ENCODE results near the gene ADM2. TPM values are rescaled to one million over a fixed set of nuclear protein-coding genes. Genes with fewer than 3 reads are reported as not detected.

The ADM2 gene
- total and polyA plus RNA-seq, 2 of the 13 experiments (the other 11 are each of a cell fraction or from before 2014, with no cell fraction given) = 1.2 to 3.0 TPM

DNA sequence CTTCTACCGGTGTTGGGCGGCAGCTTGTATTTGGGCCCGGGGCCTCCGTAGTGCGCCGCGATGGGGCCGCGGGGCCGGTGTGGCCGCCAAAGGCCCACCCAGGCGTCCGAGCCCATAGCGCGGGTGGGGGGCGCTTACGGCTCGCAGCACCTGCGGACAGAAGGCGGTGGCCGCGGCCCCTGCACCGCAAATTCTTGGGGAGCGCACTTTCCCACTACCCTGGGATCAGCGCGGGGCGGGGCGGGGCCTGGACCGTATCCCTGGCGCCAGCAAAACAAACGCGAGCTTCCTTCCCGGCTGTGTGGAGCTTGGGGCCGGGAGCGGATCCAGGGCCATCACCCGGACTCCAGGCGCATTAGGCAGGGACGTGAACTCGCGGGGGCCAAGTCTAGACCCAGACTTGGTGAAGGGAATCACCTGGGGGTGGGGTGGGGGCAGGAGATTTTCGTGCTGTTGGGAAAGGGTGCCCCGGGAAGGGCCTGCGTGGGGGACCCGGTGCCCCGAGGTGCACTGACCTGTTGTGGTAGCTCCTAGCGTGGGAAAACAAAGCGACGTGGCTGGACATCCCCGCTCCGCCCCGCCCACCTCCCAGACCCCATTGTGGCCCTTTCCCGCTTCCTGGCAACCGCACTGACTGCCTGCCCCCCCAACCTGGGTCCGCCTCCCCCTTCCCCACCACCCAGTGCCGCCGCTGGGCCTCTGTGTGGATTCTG, 50.8 kb downstream of the ADM2 start (continued):
- TF ChIP-seq GRHL1 (CRISPR knock-in tag; conservative IDR thresholded peaks at IDR 0.05) = no peak
- no peak; the same call in 1 of the 2 replicates for TF ChIP-seq ZNF703 (CRISPR knock-in tag; IDR thresholded peaks at IDR 0.05; ENCODE audit: borderline replicate concordance)
- TF ChIP-seq HCFC1 (IDR thresholded peaks at IDR 0.05; ENCODE audit: low read depth, low read length) = no peak
- no peak for TF ChIP-seq MEIS2 (CRISPR knock-in tag; IDR thresholded peaks at IDR 0.05)
- TF ChIP-seq, protein P1, sequence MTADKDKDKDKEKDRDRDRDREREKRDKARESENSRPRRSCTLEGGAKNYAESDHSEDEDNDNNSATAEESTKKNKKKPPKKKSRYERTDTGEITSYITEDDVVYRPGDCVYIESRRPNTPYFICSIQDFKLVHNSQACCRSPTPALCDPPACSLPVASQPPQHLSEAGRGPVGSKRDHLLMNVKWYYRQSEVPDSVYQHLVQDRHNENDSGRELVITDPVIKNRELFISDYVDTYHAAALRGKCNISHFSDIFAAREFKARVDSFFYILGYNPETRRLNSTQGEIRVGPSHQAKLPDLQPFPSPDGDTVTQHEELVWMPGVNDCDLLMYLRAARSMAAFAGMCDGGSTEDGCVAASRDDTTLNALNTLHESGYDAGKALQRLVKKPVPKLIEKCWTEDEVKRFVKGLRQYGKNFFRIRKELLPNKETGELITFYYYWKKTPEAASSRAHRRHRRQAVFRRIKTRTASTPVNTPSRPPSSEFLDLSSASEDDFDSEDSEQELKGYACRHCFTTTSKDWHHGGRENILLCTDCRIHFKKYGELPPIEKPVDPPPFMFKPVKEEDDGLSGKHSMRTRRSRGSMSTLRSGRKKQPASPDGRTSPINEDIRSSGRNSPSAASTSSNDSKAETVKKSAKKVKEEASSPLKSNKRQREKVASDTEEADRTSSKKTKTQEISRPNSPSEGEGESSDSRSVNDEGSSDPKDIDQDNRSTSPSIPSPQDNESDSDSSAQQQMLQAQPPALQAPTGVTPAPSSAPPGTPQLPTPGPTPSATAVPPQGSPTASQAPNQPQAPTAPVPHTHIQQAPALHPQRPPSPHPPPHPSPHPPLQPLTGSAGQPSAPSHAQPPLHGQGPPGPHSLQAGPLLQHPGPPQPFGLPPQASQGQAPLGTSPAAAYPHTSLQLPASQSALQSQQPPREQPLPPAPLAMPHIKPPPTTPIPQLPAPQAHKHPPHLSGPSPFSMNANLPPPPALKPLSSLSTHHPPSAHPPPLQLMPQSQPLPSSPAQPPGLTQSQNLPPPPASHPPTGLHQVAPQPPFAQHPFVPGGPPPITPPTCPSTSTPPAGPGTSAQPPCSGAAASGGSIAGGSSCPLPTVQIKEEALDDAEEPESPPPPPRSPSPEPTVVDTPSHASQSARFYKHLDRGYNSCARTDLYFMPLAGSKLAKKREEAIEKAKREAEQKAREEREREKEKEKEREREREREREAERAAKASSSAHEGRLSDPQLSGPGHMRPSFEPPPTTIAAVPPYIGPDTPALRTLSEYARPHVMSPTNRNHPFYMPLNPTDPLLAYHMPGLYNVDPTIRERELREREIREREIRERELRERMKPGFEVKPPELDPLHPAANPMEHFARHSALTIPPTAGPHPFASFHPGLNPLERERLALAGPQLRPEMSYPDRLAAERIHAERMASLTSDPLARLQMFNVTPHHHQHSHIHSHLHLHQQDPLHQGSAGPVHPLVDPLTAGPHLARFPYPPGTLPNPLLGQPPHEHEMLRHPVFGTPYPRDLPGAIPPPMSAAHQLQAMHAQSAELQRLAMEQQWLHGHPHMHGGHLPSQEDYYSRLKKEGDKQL (CRISPR knock-in tag; IDR thresholded peaks at IDR 0.05; ENCODE audit: low read depth) = no peak
- no peak for TF ChIP-seq DRAP1 (CRISPR knock-in tag; IDR thresholded peaks at IDR 0.05)
- no peak for TF ChIP-seq HOXA3 (CRISPR knock-in tag; IDR thresholded peaks at IDR 0.05)
- TF ChIP-seq NR0B2 (CRISPR knock-in tag; IDR thresholded peaks at IDR 0.05) = no peak
- no peak for TF ChIP-seq CENPX (CRISPR knock-in tag; IDR thresholded peaks at IDR 0.05)
- no peak for TF ChIP-seq MZF1 (CRISPR knock-in tag; IDR thresholded peaks at IDR 0.05; ENCODE audit: borderline replicate concordance)
- TF ChIP-seq ZNF605 (CRISPR knock-in tag; IDR thresholded peaks at IDR 0.05) = no peak
- no peak for TF ChIP-seq ZNF138 (CRISPR knock-in tag; IDR thresholded peaks at IDR 0.05; ENCODE audit: low read depth)
- TF ChIP-seq, protein P2, sequence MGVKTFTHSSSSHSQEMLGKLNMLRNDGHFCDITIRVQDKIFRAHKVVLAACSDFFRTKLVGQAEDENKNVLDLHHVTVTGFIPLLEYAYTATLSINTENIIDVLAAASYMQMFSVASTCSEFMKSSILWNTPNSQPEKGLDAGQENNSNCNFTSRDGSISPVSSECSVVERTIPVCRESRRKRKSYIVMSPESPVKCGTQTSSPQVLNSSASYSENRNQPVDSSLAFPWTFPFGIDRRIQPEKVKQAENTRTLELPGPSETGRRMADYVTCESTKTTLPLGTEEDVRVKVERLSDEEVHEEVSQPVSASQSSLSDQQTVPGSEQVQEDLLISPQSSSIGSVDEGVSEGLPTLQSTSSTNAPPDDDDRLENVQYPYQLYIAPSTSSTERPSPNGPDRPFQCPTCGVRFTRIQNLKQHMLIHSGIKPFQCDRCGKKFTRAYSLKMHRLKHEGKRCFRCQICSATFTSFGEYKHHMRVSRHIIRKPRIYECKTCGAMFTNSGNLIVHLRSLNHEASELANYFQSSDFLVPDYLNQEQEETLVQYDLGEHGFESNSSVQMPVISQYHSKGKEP (CRISPR knock-in tag; IDR thresholded peaks at IDR 0.05) = no peak
- TF ChIP-seq ZC3H4 (CRISPR knock-in tag; IDR thresholded peaks at IDR 0.05; ENCODE audit: borderline replicate concordance) = no peak
- no peak for TF ChIP-seq PHB2 (IDR thresholded peaks at IDR 0.05; ENCODE audit: partially characterized antibody)
- TF ChIP-seq AGO1 (IDR thresholded peaks at IDR 0.05; ENCODE audit: low read depth, low read length, poor library complexity, severe bottlenecking) = peak; percentile 84
- no peak for TF ChIP-seq NR2F2 (IDR thresholded peaks at IDR 0.05; ENCODE audit: borderline replicate concordance, low read depth)

Measured in HepG2 (cell line).